Progenitor cell of endocrine pancreas (in vitro differentiated cells): ENCODE data around the gene SYNE3. TPM values are rescaled to one million over a fixed set of nuclear protein-coding genes. Genes with fewer than 3 reads are reported as not detected.

Source experiments
- DNase-seq: peaks from one replicate; pipeline ENCODE4 v3.0.0; 2021; ENCODE audit warnings: low spot score; ENCODE audit not compliant: unreplicated experiment
- H3K27ac Mint-ChIP-seq: 2 replicates; pipeline ENCODE4 v1.8.0; 2021; ENCODE audit warnings: mild to moderate bottlenecking, moderate library complexity, mixed read lengths
- H3K27me3 Mint-ChIP-seq: 2 replicates; pipeline ENCODE4 v1.8.0; 2021; ENCODE audit warnings: mixed read lengths
- H3K36me3 Mint-ChIP-seq: 2 replicates; pipeline ENCODE4 v1.8.0; 2022; ENCODE audit warnings: mixed read lengths; ENCODE audit not compliant: insufficient read depth
- H3K4me1 Mint-ChIP-seq: 2 replicates; pipeline ENCODE4 v1.8.0; 2021; ENCODE audit warnings: low read depth, mixed read lengths
- H3K4me3 Mint-ChIP-seq: 2 replicates; pipeline ENCODE4 v1.8.0; 2021; ENCODE audit warnings: low read depth, mild to moderate bottlenecking, moderate library complexity, mixed read lengths
- H3K9me3 Mint-ChIP-seq: 2 replicates; pipeline ENCODE4 v1.8.0; 2021; ENCODE audit warnings: low read depth, mixed read lengths
- CTCF ChIP-seq: fragments of 200-600 bp; sonication (generic); IDR thresholded peaks from one replicate; pipeline ENCODE4 v1.5.0; 2021; ENCODE audit warnings: antibody characterized with exemption, mild to moderate bottlenecking; ENCODE audit not compliant: unreplicated experiment
- total RNA-seq: library from RNA; stranded (reverse); gene quantifications from 2 replicates; pipeline ENCODE4 v1.2.1, GENCODE V29; 2021

SYNE3 gene
- total RNA-seq, 1 donor from 2014 or later: 0.31 TPM

DNA sequence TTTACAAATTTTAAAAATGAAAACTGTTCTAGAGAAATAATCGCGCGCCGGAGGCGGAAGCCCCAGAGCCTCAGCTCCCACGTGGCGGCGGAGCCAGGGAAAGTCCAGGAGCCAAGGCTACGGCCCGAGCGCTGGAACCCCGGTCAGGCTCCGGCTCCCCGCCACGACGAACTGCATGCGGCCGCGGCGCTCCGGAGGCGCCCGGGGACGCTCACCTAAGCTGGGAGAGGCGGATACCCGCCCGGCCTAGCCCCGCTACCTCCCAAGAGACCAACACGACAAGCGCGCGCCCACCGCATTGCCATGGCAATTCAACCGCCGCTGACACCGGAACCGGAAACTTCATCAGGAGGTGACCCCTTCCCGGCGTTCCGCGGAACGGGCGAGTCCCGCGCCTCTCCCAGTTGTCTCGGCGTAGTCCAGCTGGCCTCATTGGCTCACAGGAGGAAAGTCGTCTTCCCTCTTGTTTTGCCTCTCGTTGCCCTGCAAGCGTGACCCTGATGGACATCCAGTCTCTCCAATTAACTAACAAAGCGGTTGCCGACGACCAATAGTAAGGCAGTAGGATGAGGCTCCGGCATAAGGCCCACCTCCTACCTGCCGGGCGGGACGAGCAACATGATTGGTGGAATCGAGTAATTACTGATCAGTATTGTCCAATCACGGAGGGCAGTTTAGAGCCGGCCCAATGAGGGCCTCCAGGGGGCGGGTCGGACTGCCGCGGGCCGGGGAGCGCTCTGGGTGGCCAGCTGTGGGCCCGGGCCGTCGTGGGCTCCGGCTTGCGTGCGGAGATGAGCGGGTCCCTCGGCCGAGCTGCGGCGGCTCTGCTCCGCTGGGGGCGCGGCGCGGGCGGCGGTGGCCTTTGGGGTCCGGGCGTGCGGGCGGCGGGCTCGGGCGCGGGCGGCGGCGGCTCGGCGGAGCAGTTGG, 18.1 kb upstream of the SYNE3 start, which contains the start of gene GLRX5:
GLRX5 (plus strand) TSS at position 752 of the 927 bp plus-strand sequence; CDS start at position 792, 40 bp downstream.
- Mint-ChIP-seq H3K27me3 (no peaks in the 10 kb centered on the region), H3K4me1 (peaks cover 49% of the 10 kb centered on the region), H3K9me3 (no peaks in the 10 kb centered on the region), H3K27ac (peak within 1 kb of the TSS; percentile 96), H3K36me3 (no peaks in the 10 kb centered on the region), H3K4me3 (peak within 1 kb of the TSS; percentile 91)
- TF ChIP-seq CTCF: peak; percentile 20
- peak; percentile 96 for DNase-seq

GRCh38 chr14:95533822-95534221, 17.4 kb upstream of the SYNE3 start:
- no peaks in the 10 kb centered on the region for H3K9me3 Mint-ChIP-seq
- no peaks in the 10 kb centered on the region for H3K27me3 Mint-ChIP-seq
- peak overlapping the region; percentile 91 for H3K4me3 Mint-ChIP-seq
- H3K4me1 Mint-ChIP-seq: peaks cover 49% of the 10 kb centered on the region
- no peak for DNase-seq
- H3K27ac Mint-ChIP-seq: peak overlapping the region; percentile 96
- no peak for TF ChIP-seq CTCF
- H3K36me3 Mint-ChIP-seq: no peaks in the 10 kb centered on the region

DNA sequence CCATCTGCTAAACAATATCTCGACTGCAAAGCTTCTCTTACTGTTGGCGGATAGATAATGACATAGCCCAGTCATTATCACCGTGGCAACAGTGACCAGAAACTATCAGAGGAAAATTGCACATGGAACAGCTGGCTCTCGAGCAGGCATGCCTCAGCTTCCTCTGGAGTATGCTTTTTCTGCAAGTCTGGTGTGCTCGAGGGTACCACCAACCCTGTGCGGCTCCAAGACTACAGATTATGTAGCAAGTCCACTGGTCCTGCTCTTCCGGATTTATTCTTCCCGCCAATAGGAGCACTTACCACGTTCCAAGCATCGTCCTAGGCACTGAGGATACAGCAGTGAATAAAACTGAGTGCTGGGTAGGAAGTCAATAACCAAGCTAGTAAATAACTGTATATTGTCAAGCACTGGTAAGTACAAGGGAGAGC, 17.0 kb upstream of the SYNE3 start:
- Mint-ChIP-seq H3K27me3 (no peaks in the 10 kb centered on the region), H3K4me3 (peak overlapping the region; percentile 91), H3K27ac (peak overlapping the region; percentile 96), H3K36me3 (no peaks in the 10 kb centered on the region), H3K9me3 (no peaks in the 10 kb centered on the region), H3K4me1 (peaks cover 49% of the 10 kb centered on the region)
- no peak for DNase-seq
- no peak for TF ChIP-seq CTCF

DNA sequence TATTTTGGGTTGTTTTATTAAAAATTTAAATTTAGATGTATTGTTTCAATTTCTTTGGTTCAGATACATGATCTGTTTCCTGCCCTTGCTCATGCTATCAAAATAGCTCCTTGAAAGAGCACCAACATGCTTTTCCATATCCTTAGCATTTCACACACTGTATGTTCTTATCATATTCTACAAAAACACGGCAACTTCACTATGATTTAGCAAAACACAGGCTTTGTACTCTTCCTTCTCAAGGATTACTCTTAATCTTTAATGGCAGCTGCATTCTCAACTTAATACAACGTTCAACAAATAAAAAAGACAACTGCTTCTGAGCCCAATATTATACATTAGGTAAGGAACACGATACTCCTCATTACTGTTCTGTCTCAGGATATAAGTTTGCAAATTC, 15.5 kb upstream of the SYNE3 start:
- no peaks in the 10 kb centered on the region for H3K9me3 Mint-ChIP-seq
- H3K4me1 Mint-ChIP-seq: peaks cover 45% of the 10 kb centered on the region
- TF ChIP-seq CTCF: no peak
- DNase-seq: no peak
- no peaks in the 10 kb centered on the region for H3K27me3 Mint-ChIP-seq
- H3K27ac Mint-ChIP-seq: peak overlapping the region; percentile 65
- no peaks in the 10 kb centered on the region for H3K36me3 Mint-ChIP-seq
- peak overlapping the region; percentile 60 for H3K4me3 Mint-ChIP-seq

- DNase-seq: no peak
- H3K27me3 Mint-ChIP-seq: no peaks in the 10 kb centered on the region
- H3K9me3 Mint-ChIP-seq: no peaks in the 10 kb centered on the region
- no peak for TF ChIP-seq CTCF
- no peak overlapping the region for H3K4me3 Mint-ChIP-seq
- no peaks in the 10 kb centered on the region for H3K36me3 Mint-ChIP-seq
- H3K4me1 Mint-ChIP-seq: peaks cover 43% of the 10 kb centered on the region
- H3K27ac Mint-ChIP-seq: no peak overlapping the region
These were observed 15.0 kb upstream of the SYNE3 start for GRCh38 chr14:95531473-95531872.
